ENCODE data around the gene NAALADL2. TPM values are rescaled to one million over a fixed set of nuclear protein-coding genes. Genes with fewer than 3 reads are reported as not detected.

NAALADL2 gene
- total RNA-seq, 1 donor from 2014 or later: 30.5 TPM

- no peak for DNase-seq
Observed at GRCh38 chr3:175211466-175211865, 352.3 kb downstream of the NAALADL2 start.

- DNase-seq: no peak
Observed at GRCh38 chr3:175212896-175213295, 353.8 kb downstream of the NAALADL2 start.

- DNase-seq: no peak
Observed at GRCh38 chr3:175214216-175214615, 355.1 kb downstream of the NAALADL2 start.

DNA sequence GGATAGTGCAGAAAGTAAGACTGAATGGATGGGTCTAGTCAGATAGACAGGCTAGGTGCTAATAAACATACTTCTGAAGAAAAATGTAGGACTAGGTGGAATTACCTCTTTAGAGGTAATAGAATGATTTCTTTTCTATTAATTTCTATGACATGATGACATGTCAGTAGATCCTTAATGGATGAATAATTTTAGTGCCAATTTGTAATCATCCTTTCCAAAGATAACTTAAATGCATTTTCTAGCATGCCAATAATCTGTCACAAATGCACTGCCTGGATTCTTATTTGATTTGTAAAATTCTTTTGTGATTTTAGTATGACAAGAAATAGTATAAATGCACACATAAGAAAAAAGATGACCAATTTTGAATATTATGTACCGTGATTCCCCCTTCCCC, 356.7 kb downstream of the NAALADL2 start:
- no peak for DNase-seq

DNA sequence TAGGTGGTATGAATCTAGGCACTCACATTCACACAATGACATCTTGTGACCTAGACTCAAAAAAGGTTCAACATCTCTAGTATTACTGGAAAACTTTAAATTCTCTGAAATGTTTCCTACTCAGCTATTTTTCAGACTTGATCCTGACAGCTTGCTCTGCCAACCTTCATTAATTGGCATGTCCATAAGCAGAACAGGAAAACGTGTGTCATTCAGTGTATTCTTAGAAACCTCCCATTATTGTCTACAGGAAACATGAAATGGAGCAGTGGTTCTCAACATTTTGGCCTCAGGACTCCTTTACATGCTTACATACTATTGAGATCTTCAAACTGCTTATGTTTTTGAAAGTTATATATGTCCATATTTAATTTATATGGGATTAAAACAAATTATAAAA, 363.2 kb downstream of the NAALADL2 start:
- DNase-seq: peak; percentile 12

DNA sequence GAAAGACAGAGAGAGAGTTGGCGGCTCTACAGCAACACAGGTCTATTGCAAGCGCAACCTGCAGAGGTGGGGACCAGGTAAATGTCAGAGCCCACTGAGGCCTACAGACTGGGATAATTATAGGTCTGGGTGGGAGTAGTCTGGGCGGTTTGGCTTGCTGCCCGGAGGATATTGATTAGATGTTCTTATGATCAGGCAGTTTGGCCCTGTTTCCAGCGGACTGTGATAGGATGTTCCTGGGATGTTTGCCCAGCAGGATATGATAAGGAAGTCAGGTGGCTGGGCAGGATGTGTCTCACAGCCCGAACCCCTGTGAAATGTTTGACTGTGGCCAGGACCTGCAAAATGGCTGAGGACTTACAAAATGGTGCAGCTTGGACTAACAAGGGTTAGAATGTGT, 364.9 kb downstream of the NAALADL2 start:
- DNase-seq: no peak

GRCh38 chr3:175226444-175226843, 367.3 kb downstream of the NAALADL2 start:
- DNase-seq: no peak

GRCh38 chr3:175227126-175227525, 368.0 kb downstream of the NAALADL2 start:
- peak; percentile 4 for DNase-seq

DNA sequence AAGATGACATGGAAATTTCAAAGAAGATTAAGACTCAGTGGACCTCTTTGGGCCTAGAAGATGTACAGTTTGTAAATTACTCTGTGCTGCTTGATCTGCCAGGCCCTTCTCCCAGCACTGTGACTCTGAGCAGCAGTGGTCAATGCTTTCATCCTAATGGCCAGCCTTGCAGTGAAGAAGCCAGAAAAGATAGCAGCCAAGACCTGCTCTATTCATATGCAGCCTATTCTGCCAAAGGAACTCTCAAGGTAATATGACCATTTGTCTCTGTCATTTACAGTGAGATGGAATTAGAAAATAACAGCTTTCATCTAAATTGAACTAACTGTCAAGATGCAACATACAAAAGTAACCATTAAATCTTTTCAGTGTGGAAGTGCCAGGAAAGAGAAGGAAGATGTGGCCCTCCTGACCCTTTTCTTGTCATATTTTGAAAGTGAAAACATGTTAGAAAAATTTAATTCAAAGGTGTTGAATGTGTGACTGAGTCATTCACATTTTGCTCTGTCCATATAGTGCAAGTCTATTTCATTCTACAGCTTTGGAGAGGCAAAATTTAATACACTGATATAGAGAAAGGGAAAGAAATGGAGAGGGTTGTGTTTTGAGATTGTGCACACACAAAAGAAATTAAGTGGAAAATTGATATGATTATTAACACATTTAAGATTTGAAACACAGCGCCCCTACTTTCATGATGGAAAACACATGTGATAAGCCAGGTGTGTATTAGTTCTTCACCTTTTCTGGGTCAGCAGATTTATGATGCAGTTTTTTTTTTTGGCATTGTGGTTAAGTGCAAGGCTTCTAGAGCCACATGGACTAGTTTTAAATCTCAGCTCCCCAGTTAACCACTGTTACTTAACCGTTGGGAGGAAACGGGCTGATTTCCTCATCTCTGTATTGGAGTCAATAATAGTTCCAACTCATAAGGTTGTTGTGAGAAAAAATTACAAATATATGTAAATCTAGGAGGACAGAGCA, 375.1 kb downstream of the NAALADL2 start:
- DNase-seq: no peak

GRCh38 chr3:175238801-175239200, 379.7 kb downstream of the NAALADL2 start:
- no peak for DNase-seq

DNA sequence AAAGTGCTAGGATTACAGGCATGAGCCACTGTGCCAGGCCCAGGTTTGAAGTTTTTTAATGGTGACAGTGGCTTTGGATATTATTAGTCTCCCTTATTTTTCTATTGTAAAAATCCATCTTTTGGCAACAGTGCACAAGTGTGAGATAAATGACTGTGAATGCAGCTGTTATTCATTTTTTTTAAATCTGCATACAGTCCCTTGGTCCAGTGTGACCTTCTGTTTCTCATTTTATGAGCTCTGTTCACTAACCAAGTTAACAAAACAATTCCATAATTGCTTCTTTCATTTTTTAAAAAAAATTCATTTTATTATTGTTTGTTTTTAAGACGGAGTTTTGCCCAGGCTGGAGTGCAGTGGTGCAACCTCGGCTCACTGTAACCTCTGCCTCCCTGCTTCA, 381.8 kb downstream of the NAALADL2 start:
- no peak for DNase-seq

DNA sequence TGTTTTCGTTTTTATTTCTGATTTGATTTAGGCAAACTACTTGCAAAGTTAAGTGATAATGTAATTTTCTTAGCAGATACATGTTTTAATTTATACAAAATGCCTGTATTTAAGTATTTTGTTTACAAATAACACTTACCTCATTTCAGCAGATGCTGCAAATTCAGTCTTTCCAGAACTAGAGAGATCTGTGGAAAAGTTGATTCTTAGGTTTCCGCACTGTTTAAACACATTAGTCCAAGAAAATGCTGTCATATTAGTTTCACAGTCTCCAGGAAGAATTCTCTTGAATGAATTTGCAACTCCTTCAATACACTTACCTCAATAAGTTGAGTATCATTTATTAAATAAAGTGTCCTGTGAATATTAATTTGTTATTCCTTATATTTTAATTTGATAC, 383.1 kb downstream of the NAALADL2 start:
- DNase-seq: no peak

DNA sequence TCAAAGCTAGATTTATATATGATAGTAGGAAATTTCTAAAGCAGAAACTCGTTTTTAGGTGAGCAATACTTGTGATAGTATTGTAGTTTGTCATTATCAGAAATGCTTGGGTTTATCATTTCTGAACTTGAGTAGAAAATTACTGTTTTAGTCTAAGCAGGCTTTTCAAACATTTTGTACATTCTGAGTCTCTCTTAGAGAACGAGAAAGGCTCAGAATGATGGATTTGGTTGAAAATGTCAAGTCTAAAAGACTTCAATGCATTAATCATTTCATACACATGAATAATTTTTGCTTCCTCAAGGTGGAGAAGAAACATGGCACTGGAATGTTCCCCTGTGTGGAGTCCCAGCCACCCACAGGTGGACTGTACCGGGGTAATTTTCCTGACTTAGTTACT, 387.1 kb downstream of the NAALADL2 start:
- DNase-seq: no peak

GRCh38 chr3:175246766-175247165, 387.6 kb downstream of the NAALADL2 start:
- no peak for DNase-seq

DNA sequence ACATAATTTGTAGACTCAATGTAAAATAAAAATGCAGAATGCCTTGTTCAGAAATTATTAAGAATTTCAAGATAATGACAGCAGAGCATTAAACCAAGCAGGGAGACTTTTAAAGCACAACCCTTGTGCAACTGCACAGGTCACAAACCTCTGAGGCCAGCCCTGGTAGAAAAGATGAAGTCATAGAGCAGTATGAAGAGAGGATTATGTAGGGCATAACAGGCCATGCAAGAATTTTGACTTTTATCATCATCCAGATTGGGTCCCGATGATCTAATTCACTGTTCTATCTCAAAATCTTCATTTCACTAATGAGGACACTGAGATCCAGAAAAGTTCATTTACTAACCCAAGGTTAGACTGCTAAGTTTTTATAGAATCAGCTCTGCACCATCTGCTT, 388.5 kb downstream of the NAALADL2 start:
- no peak for DNase-seq

GRCh38 chr3:175248832-175249231, 389.7 kb downstream of the NAALADL2 start:
- no peak for DNase-seq

DNA sequence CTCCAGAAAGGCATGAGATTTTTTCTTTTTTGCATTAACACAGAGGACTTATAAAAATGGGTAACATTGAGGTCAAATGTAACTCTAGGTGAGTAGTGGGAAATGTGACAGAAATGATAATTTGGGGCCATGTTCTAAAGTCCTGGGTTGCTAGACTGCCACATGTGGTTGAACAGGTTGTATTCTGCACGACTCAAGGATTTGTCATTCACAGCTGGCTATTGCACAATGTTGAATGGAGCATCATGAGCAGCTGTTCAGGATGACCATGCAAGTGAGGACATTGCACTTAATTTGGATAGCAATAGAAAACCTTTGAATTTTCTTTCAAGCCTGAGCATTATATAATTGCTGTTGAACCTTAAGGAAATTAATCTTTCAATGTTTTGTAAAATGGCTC, 396.6 kb downstream of the NAALADL2 start:
- DNase-seq: no peak

GRCh38 chr3:175257123-175257522, 398.0 kb downstream of the NAALADL2 start:
- peak; percentile 9 for DNase-seq

DNA sequence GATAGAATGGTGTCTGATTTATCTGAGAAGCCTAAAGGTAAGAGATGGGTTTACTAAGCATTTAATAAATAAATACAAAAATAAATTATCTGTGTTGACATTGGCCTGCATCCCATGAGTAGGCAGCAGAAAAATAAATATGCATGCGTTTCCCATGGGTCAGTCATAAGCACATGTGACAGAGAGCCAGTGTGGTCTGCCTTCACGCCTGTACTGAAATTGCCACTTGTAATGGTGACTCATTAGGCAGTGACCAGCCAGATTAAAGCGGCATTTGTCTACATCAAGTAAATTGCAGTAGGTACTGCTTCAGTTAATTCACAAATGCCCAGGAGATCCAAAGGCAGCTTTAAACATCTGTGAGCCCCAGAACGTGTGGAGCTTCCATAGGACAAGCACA, 399.6 kb downstream of the NAALADL2 start:
- DNase-seq: no peak

GRCh38 chr3:175260145-175260794, 401.1 kb downstream of the NAALADL2 start:
- no peak for DNase-seq

GRCh38 chr3:175266478-175266877, 407.3 kb downstream of the NAALADL2 start:
- no peak for DNase-seq

- no peak for DNase-seq
Observed at GRCh38 chr3:175267121-175267531, 408.0 kb downstream of the NAALADL2 start.

- DNase-seq: no peak
Observed at GRCh38 chr3:175267561-175267960, 408.4 kb downstream of the NAALADL2 start.

DNA sequence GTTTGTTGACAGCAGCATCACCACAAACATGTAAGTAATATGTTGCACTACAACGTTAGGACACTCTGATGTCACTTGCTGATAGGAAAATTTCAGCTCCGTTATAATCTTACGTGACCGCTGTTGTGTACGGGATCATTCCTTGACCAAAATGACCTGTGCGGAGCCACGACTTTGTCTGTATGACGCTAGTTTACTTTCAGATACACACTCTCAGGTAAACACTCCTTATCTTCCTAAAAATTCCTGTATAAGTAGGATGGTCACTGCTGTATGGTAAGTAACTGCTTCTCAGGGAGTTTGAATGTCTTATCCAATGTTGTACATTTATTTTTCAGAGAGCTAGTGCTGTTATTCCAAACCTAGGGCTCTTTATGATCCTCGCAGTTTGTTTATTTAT, 410.3 kb downstream of the NAALADL2 start:
- DNase-seq: no peak
